Gastroesophageal sphincter (tissue), 4 donors: Measurements from ENCODE around the gene ZNF804B. TPM values are rescaled to one million over a fixed set of nuclear protein-coding genes. Genes with fewer than 3 reads are reported as not detected.

ENCODE experiments used
- ATAC-seq: fragments of 150-250 bp; one replicate; pipeline ENCODE4 v1.9.1; 2016; ENCODE audit warnings: mild to moderate bottlenecking, moderate library complexity
- H3K27ac ChIP-seq, 4 donors: fragments of 200-600 bp; sonication (generic) in 3 of 4; 1 replicate in 3 of 4; 2 replicates in 1 of 4; pipeline ENCODE4 v1.5.1; 2016 to 2019
- H3K27me3 ChIP-seq: fragments of 200-600 bp; sonication (generic); one replicate; pipeline ENCODE4 v1.5.1; 2019
- H3K36me3 ChIP-seq, 2 donors: fragments of 200-600 bp; sonication (generic); one replicate each; pipeline ENCODE4 v1.5.1; 2019; ENCODE audit warnings: control low read depth in 1 of 2
- H3K4me1 ChIP-seq, 3 donors: fragments of 200-600 bp; sonication (generic); 1 replicate in 2 of 3; 2 replicates in 1 of 3; pipeline ENCODE4 v1.5.1; 2016 to 2019; ENCODE audit warnings: control low read depth in 2 of 3
- H3K4me3 ChIP-seq, 2 donors: fragments of 200-600 bp; sonication (generic); one replicate each; pipeline ENCODE4 v1.5.1; 2019; ENCODE audit warnings: mild to moderate bottlenecking in 1 of 2, moderate library complexity in 1 of 2
- H3K9me3 ChIP-seq, 3 donors: fragments of 200-600 bp; sonication (generic); one replicate each; pipeline ENCODE4 v1.5.1; 2017 to 2019; ENCODE audit warnings: control low read depth in 2 of 3
- CTCF ChIP-seq, 4 experiments: fragments of 200-600 bp in 2 of 4; fragments of 450-650 bp in 2 of 4; sonication (generic) in 1 of 4; IDR thresholded peaks; one replicate each; pipeline ENCODE4 v1.5.1; 2017 to 2019; ENCODE audit warnings: antibody characterized with exemption in 4 of 4, mild to moderate bottlenecking in 2 of 4, moderate library complexity in 2 of 4
- EP300 ChIP-seq: sonication (generic); formaldehyde crosslinking; IDR thresholded peaks from one replicate; pipeline ENCODE4 v1.6.1; 2017; ENCODE audit warnings: antibody characterized with exemption, mild to moderate bottlenecking
- POLR2A ChIP-seq, 2 donors: fragments of 450-650 bp; IDR thresholded peaks; one replicate each; pipeline ENCODE4 v1.6.1; 2017; ENCODE audit warnings: antibody characterized with exemption in 2 of 2, mild to moderate bottlenecking in 2 of 2, moderate library complexity in 1 of 2
- POLR2AphosphoS5 ChIP-seq: sonication (generic); formaldehyde crosslinking; IDR thresholded peaks from one replicate; pipeline ENCODE4 v1.6.1; 2017; ENCODE audit warnings: antibody characterized with exemption
- WGBS, 2 donors: methylation state at CpG; one replicate each; pipeline ENCODE4 v1.1.5; 2018; ENCODE audit warnings: low coverage in 1 of 2; 5-methylcytosine and 5-hydroxymethylcytosine counted together
- total RNA-seq, 4 donors: library from RNA; depleted of rRNA; stranded (reverse); fragments of >200 nt; gene quantifications; one replicate each; pipeline ENCODE4 v1.1.0, GENCODE V29; 2016

ZNF804B gene
- total RNA-seq, 4 donors from 2014 or later = 0.13 TPM; not detected in 3

- no peak for TF ChIP-seq CTCF (IDR thresholded peaks at IDR 0.05)
- no peak for TF ChIP-seq EP300
- TF ChIP-seq POLR2A (IDR thresholded peaks at IDR 0.05) = no peak
- TF ChIP-seq POLR2AphosphoS5 = no peak
- Histone ChIP-seq H3K4me1 (no peaks in the 10 kb centered on the region), H3K9me3 (no peaks in the 10 kb centered on the region), H3K27me3 (no peaks in the 10 kb centered on the region), H3K27ac (no peak overlapping the region), H3K36me3 (no peaks in the 10 kb centered on the region), H3K4me3 (no peak overlapping the region)
- ATAC-seq = no peak
These were observed 121.6 kb downstream of the ZNF804B start for GRCh38 chr7:88881136-88881535.

DNA sequence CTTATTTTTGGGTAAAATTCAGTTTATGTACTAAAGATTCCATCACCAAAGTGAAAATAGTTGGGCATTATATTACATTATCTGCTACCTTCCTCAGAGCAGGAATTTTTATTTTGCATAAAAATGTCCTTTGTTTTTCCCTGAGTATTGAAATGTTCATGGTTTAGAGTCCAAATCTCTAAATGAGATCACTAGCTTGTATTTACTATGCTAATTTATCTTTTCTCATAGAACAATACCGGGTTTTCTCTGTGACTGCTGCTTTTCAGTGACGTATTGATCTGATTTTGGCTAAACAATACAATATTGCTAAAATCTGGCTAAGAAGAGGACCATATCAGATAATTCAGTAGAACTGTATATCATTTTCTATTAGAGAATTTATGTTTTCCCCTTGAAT lies 125.6 kb downstream of the ZNF804B start:
- no peak for ATAC-seq
- Histone ChIP-seq H3K9me3 (no peaks in the 10 kb centered on the region), H3K36me3 (no peaks in the 10 kb centered on the region), H3K27ac (no peak overlapping the region), H3K4me1 (no peaks in the 10 kb centered on the region), H3K27me3 (no peaks in the 10 kb centered on the region), H3K4me3 (no peak overlapping the region)
- TF ChIP-seq CTCF (IDR thresholded peaks at IDR 0.05) = no peak
- WGBS, 2 donors = 64 to 71% methylated on average over 2 of the region's 2 CpGs

- WGBS, 2 donors = 79 to 81% methylated on average over 3 of the region's 3 CpGs
- ATAC-seq = no peak
- Histone ChIP-seq H3K4me3 (no peak overlapping the region), H3K27me3 (no peaks in the 10 kb centered on the region), H3K27ac (no peak overlapping the region), H3K36me3 (no peaks in the 10 kb centered on the region), H3K4me1 (no peaks in the 10 kb centered on the region), H3K9me3 (no peaks in the 10 kb centered on the region)
- no peak for TF ChIP-seq POLR2A (IDR thresholded peaks at IDR 0.05)
- no peak for TF ChIP-seq CTCF (IDR thresholded peaks at IDR 0.05)
- no peak for TF ChIP-seq EP300
- no peak for TF ChIP-seq POLR2AphosphoS5
These were observed 129.2 kb downstream of the ZNF804B start for GRCh38 chr7:88888684-88889083.

DNA sequence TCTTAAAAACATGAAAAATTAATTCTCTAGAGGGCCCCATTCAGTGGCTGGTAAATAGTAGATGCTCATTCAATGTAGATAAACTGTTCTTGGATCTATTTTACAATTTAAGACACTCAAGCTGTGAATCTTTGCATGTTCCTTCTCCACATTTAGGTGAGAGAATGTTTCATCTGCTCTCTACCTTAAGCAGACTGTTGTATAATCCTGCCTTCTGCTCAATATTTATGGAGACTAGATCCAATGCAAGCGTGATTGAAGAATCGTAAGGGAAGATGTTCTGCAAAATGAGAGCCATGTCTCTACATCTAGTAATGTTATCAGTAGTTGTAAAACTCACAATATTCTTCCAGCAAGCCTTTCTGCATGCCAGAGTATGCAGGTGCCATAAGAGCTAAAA lies 151.0 kb downstream of the ZNF804B start:
- WGBS, 2 donors = 79 to 96% methylated on average over 2 of the region's 2 CpGs
- Histone ChIP-seq H3K27ac (no peak overlapping the region), H3K9me3 (no peaks in the 10 kb centered on the region), H3K27me3 (no peaks in the 10 kb centered on the region), H3K4me1 (no peaks in the 10 kb centered on the region), H3K36me3 (no peaks in the 10 kb centered on the region), H3K4me3 (no peak overlapping the region)
- TF ChIP-seq POLR2A (IDR thresholded peaks at IDR 0.05) = no peak
- no peak for TF ChIP-seq CTCF (IDR thresholded peaks at IDR 0.05)
- TF ChIP-seq POLR2AphosphoS5 = no peak
- no peak for TF ChIP-seq EP300
- no peak for ATAC-seq

GRCh38 chr7:88912852-88913251 lies 153.4 kb downstream of the ZNF804B start:
- no peak for ATAC-seq
- no peak overlapping the region for H3K27ac ChIP-seq
- no peaks in the 10 kb centered on the region for H3K4me1 ChIP-seq
- no peaks in the 10 kb centered on the region for H3K27me3 ChIP-seq
- H3K4me3 ChIP-seq = no peak overlapping the region
- 75 to 95% methylated on average over 2 of the region's 2 CpGs for WGBS, 2 donors
- no peak for TF ChIP-seq POLR2AphosphoS5
- no peak for TF ChIP-seq EP300
- TF ChIP-seq POLR2A (IDR thresholded peaks at IDR 0.05) = no peak
- no peak for TF ChIP-seq CTCF (IDR thresholded peaks at IDR 0.05)
- H3K9me3 ChIP-seq = no peaks in the 10 kb centered on the region
- no peaks in the 10 kb centered on the region for H3K36me3 ChIP-seq
